Measurements from ENCODE around the gene FAM20B.

Gene FAM20B

DNA sequence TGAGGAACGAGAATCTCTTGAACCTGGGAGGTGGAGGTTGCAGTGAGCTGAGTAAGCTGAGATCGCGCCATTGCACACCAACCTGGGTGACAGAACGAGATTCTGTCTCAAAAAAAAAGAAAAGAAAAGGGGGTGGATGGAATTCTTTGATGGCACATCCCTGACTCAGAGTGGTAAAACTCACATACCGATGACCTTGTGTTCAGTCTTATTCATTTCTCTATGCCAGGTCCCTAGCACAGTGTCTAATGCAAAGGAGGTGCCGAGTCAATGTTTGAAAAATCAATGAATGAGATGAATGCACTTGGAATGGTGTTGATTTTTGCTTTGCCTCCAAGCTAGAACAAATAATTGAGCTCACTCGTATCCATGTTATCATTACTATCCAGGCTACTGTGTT is 18.5 kb upstream of the FAM20B start:
- TF ChIP-seq, protein P1, sequence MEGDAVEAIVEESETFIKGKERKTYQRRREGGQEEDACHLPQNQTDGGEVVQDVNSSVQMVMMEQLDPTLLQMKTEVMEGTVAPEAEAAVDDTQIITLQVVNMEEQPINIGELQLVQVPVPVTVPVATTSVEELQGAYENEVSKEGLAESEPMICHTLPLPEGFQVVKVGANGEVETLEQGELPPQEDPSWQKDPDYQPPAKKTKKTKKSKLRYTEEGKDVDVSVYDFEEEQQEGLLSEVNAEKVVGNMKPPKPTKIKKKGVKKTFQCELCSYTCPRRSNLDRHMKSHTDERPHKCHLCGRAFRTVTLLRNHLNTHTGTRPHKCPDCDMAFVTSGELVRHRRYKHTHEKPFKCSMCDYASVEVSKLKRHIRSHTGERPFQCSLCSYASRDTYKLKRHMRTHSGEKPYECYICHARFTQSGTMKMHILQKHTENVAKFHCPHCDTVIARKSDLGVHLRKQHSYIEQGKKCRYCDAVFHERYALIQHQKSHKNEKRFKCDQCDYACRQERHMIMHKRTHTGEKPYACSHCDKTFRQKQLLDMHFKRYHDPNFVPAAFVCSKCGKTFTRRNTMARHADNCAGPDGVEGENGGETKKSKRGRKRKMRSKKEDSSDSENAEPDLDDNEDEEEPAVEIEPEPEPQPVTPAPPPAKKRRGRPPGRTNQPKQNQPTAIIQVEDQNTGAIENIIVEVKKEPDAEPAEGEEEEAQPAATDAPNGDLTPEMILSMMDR (IDR thresholded peaks at IDR 0.05; ENCODE audit: low read depth, low read length) = no peak
- Histone ChIP-seq H3K4me1 (no peaks in the 10 kb centered on the region; the same call in 1 of the 2 replicates), H3K27me3 (no peaks in the 10 kb centered on the region), H3K36me3 (no peaks in the 10 kb centered on the region), H3K4me3 (ENCODE audit: low read depth, low read length) (no peak overlapping the region), H3K9me3 (no peaks in the 10 kb centered on the region)
- no peak for DNase-seq

DNA sequence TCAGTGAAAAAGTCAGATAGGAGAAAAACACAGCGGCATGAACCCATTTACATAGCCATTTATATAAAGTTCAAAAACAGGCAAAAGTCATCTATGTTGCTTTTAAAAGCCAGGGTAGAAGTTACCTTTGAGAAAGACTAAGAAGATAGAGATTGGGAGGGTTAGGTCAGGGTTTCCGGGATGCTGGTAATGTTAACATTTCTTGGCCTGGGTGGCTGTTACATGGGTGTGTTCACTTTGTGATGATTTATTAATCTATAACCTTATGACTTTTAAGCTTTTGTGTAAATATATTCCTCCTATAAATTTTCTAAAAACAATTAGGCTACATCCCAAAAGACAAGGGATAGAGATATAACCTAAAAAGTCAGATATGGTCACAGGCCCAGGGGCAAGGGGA is 15.0 kb upstream of the FAM20B start:
- Histone ChIP-seq H3K4me1 (no peaks in the 10 kb centered on the region), H3K4me3 (ENCODE audit: low read depth, low read length) (no peak overlapping the region), H3K36me3 (no peaks in the 10 kb centered on the region), H3K9me3 (no peaks in the 10 kb centered on the region), H3K27me3 (no peaks in the 10 kb centered on the region)
- no peak for DNase-seq
- TF ChIP-seq, protein P1 (IDR thresholded peaks at IDR 0.05; ENCODE audit: low read depth, low read length) = no peak

DNA sequence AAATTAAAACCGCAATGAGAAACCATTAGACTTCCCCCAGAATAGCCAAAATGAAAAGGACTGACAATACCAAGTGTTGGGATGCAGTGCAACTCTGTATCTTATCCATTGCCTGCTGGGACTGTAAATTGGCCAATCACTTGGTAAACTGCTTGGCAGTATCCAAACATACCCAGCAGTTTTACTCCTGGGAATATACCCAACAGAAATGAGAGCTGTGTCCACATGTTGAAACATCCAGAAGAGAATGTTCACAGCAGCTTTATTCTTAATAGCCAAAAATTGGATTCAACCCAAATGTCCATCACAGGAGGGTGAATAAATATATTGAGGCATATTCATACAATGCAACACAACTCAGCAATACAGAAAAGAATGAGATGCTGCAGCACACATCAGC is 13.7 kb upstream of the FAM20B start:
- no peak for DNase-seq
- Histone ChIP-seq H3K27me3 (no peaks in the 10 kb centered on the region), H3K9me3 (no peaks in the 10 kb centered on the region), H3K4me1 (peaks cover 3% of the 10 kb centered on the region; the same call in 1 of the 2 replicates), H3K36me3 (no peaks in the 10 kb centered on the region), H3K4me3 (ENCODE audit: low read depth, low read length) (no peak overlapping the region)
- TF ChIP-seq, protein P1 (IDR thresholded peaks at IDR 0.05; ENCODE audit: low read depth, low read length) = no peak

DNA sequence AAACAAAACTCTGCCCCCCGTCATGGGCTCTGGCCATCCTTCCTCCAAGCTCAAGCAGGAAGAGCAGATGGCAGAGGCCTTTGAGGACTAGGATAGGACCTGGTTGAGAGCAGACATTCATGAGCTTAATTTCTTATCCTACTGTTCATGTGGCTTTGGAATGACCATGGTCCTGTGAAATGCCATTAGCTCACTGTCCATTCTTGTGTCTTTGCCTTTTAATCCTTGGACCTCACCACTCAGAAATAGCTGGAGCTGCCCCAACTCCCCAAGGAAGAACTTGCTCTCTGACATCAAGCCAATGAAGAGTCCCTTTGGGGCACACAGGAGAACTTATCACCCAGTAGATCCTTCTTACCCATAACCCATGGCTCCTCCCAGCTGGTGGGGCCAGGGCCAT is 11.6 kb upstream of the FAM20B start:
- Histone ChIP-seq H3K9me3 (no peaks in the 10 kb centered on the region), H3K4me1 (peaks cover 4% of the 10 kb centered on the region; the same call in 1 of the 2 replicates), H3K36me3 (no peaks in the 10 kb centered on the region), H3K27me3 (no peaks in the 10 kb centered on the region), H3K4me3 (ENCODE audit: low read depth, low read length) (no peak overlapping the region)
- DNase-seq = no peak
- TF ChIP-seq, protein P1 (IDR thresholded peaks at IDR 0.05; ENCODE audit: low read depth, low read length) = no peak

DNA sequence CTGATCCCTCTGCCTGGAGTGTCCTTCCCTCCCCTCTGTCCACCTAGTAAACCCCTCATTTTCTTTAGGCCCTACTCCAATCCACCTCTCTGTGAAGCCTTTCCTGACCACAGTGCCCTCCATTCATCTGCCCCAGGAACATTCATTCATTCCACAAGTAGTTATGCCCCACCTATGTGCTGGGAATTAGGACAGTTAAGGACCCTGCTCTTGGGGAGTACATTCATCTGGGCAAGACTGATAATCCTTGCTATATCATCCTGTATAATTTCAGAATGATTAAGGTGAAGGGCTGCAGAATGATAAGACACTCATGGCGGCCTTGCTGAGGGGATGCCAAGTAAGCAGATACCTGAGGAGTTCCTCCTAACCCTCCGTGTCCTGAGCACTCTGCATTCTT is 10.3 kb upstream of the FAM20B start:
- Histone ChIP-seq H3K9me3 (no peaks in the 10 kb centered on the region), H3K36me3 (no peaks in the 10 kb centered on the region), H3K4me3 (ENCODE audit: low read depth, low read length) (no peak overlapping the region), H3K4me1 (peaks cover 4% of the 10 kb centered on the region; the same call in 1 of the 2 replicates), H3K27me3 (no peaks in the 10 kb centered on the region)
- TF ChIP-seq, protein P1 (IDR thresholded peaks at IDR 0.05; ENCODE audit: low read depth, low read length) = no peak
- no peak for DNase-seq

DNA sequence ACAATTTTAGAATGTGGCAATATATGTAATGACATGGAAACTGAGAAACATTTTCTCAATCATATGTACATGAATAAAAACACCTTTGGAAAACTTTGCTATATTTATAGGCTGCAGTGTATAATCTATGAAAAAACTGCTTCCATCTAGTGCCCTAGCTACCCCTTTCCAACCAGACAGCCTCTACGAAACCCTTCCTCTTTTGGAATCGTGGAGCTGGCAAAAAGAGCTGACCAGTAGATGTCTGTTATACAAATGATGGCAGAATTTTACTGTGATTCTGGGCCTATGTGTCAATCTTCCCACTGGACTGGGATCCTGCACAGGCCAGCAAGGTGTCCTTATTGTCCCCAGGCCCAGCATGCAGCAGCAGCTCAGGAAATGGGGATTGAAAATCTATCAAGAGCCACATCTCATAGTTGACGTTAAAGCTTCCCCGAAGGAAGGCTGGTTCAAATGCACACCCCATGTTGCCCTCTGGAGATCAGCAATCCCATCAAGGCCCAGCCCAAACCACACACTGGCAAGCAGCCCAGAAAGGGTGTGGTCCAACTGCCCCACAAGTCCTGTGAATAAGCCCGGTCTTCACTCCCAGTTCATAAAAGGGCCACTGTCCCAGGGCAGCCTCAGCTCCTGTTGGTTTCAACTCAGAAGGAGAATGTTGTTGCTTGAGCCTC is 8.8 kb upstream of the FAM20B start:
- no peak overlapping the region for H3K4me3 ChIP-seq (ENCODE audit: low read depth, low read length)
- no peaks in the 10 kb centered on the region for H3K36me3 ChIP-seq
- H3K27me3 ChIP-seq = no peaks in the 10 kb centered on the region
- TF ChIP-seq, protein P1 (IDR thresholded peaks at IDR 0.05; ENCODE audit: low read depth, low read length) = no peak
- H3K4me1 ChIP-seq = peaks cover 4% of the 10 kb centered on the region; the same call in 1 of the 2 replicates
- peak; percentile 43 for DNase-seq
- H3K9me3 ChIP-seq = no peaks in the 10 kb centered on the region

Measured in BE2C (cell line).